ENCODE measurements around the gene SIL1.

DNA sequence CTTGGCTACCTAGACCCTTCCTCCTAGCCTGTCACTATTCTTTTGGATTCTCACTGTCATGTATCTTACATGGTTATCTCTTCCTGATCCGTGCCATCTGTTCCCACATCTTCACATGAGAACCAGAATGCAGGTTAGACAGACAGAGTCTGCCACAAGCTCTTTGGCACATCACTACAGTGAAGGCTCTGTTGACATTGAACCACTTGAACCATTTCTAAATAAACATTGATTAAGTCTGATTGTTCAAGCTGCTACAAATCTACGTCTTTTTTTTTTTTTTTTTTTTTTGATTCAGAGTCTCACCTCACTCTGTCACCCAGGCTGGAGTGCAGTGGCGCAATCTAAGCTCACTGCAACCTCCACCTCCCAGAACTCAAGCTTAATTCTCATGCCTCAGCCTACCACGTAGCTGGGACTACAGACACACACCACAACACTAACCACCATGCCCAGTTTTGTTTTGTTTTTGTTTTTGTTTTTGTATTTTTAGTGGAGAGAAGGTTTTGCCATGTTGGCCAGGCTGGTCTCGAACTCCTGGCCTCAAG is 237.9 kb downstream of the SIL1 start:
- no peak for TF ChIP-seq CTCF (conservative IDR thresholded peaks at IDR 0.05 in 1 of 2, IDR thresholded peaks at IDR 0.05 in 1 of 2; ENCODE audit: low read depth in 1 of 2, low read length in 2 of 2)
- TF ChIP-seq EZH2 (IDR thresholded peaks at IDR 0.05; ENCODE audit: low read length, missing control alignments) = no peak

Measured in fibroblast of lung (primary cell).